GM19467 (cell line): Measurements from ENCODE around the gene DOC2A.
"Not testable (repeated sequence)": the region's sequence is repeated elsewhere in the genome, so short reads cannot be mapped to it uniquely, and the experiment has no call there.

Experiments used
- ATAC-seq: cut with Tn5 transposase; IDR thresholded peaks from one replicate; pipeline ENCODE4 v1.9.1; 2021; ENCODE audit warnings: mild to moderate bottlenecking, moderate library complexity; ENCODE audit not compliant: unreplicated experiment

DOC2A gene

GRCh38 chr16:29973384-29974246 is 37.2 kb downstream of the DOC2A start, which contains the start of gene TAOK2:
TAOK2 (plus strand) TSS chr16:29973868; CDS start chr16:29977773, 3,905 bp downstream.
- peak; percentile 95 for ATAC-seq

- ATAC-seq, result no peak
These were observed 37.8 kb downstream of the DOC2A start for GRCh38 chr16:29972992-29973383.

GRCh38 chr16:29972500-29972899 is 38.3 kb downstream of the DOC2A start:
- no peak for ATAC-seq

- no peak for ATAC-seq
These were observed 39.5 kb downstream of the DOC2A start for GRCh38 chr16:29971304-29971703.

GRCh38 chr16:29968205-29968604 is 42.6 kb downstream of the DOC2A start:
- no peak for ATAC-seq

GRCh38 chr16:29963021-29963743 is 47.6 kb downstream of the DOC2A start:
- no peak for ATAC-seq

GRCh38 chr16:29962344-29962994 is 48.4 kb downstream of the DOC2A start:
- ATAC-seq, result no peak

GRCh38 chr16:29961479-29962343 is 49.1 kb downstream of the DOC2A start, which contains the start of gene TMEM219:
TMEM219 (plus strand) TSS chr16:29962079; CDS start chr16:29963144, 1,065 bp downstream.
- ATAC-seq, result peak; percentile 81

GRCh38 chr16:29961127-29961478 is 49.7 kb downstream of the DOC2A start:
- ATAC-seq, result no peak

GRCh38 chr16:29959821-29960220 is 51.0 kb downstream of the DOC2A start:
- not testable (repeated sequence) for ATAC-seq

GRCh38 chr16:29959293-29959692 is 51.5 kb downstream of the DOC2A start:
- ATAC-seq, result no peak

- no peak for ATAC-seq
These were observed 52.1 kb downstream of the DOC2A start for GRCh38 chr16:29958756-29959155.
